Skeletal muscle satellite cell (primary cell): ENCODE measurements around the gene SMAD6.

Experiments used
- H3K27me3 ChIP-seq: 2 replicates; pipeline ENCODE4 v1.7.0; 2013; ENCODE audit warnings: low read length; ENCODE audit not compliant: control insufficient read depth, insufficient read depth
- H3K36me3 ChIP-seq: 2 replicates; pipeline ENCODE4 v1.7.0; 2013; ENCODE audit warnings: mild to moderate bottlenecking, control low read depth, low read length; ENCODE audit not compliant: insufficient read depth
- H3K4me1 ChIP-seq: 2 replicates; pipeline ENCODE4 v1.7.0; 2013; ENCODE audit warnings: low read length; ENCODE audit not compliant: control insufficient read depth, insufficient read depth
- H3K4me2 ChIP-seq: 2 replicates; pipeline ENCODE4 v1.7.0; 2013; ENCODE audit warnings: mild to moderate bottlenecking, low read length
- H3K4me3 ChIP-seq: 2 replicates; pipeline ENCODE4 v1.7.0; 2013; ENCODE audit warnings: low read length
- H3K9ac ChIP-seq: 2 replicates; pipeline ENCODE4 v1.7.0; 2013; ENCODE audit warnings: mild to moderate bottlenecking, low read depth, low read length, moderate library complexity
- H3K9me3 ChIP-seq: replicated peaks from 2 replicates; pipeline ENCODE4 v1.7.0; 2013; ENCODE audit warnings: mild to moderate bottlenecking, control low read depth, low read length

SMAD6 gene

DNA sequence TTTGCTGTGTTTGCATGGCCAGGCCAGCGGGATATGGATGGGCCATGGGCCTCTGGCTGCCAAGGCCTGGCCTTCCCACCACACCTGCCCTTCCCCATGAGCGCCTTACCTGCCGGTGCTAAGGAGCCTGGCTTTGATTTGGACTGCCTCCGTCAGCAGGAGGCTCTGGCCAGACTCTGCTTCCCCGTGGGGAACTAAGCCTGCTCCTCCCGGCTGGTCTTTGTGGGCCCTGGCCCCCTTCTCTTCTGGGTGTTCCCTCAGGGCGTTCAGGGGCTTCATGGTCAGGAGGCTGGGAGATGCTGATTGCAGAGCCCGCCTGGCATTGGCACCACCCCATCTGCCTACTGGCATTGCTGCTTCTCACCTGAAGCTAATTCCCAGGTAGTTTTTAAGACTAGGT is 45.2 kb downstream of the SMAD6 start:
- peaks cover 4% of the 10 kb centered on the region for H3K36me3 ChIP-seq
- H3K9me3 ChIP-seq: no peaks in the 10 kb centered on the region
- no peak overlapping the region for H3K9ac ChIP-seq
- H3K4me3 ChIP-seq: no peak overlapping the region
- no peak overlapping the region for H3K4me2 ChIP-seq
- no peaks in the 10 kb centered on the region for H3K27me3 ChIP-seq
- H3K4me1 ChIP-seq: peaks cover 51% of the 10 kb centered on the region

- H3K4me3 ChIP-seq: peak overlapping the region; percentile 50
- H3K4me1 ChIP-seq: peaks cover 51% of the 10 kb centered on the region
- peak overlapping the region; percentile 59 for H3K9ac ChIP-seq
Measured at GRCh38 chr15:66747886-66748707, 46.1 kb downstream of the SMAD6 start.

GRCh38 chr15:66748708-66749035 is 46.6 kb downstream of the SMAD6 start:
- Histone ChIP-seq H3K9ac (peak overlapping the region; percentile 59), H3K36me3 (no peaks in the 10 kb centered on the region), H3K4me3 (peak overlapping the region; percentile 50), H3K4me2 (peak overlapping the region; percentile 67), H3K4me1 (peaks cover 51% of the 10 kb centered on the region), H3K27me3 (no peaks in the 10 kb centered on the region), H3K9me3 (no peaks in the 10 kb centered on the region)

More at GRCh38 chr15:66747886-66748707, 46.1 kb downstream of the SMAD6 start:
- Histone ChIP-seq H3K27me3 (no peaks in the 10 kb centered on the region), H3K4me2 (peak overlapping the region; percentile 67), H3K36me3 (no peaks in the 10 kb centered on the region), H3K9me3 (no peaks in the 10 kb centered on the region)

GRCh38 chr15:66749841-66750575 is 48.0 kb downstream of the SMAD6 start:
- Histone ChIP-seq H3K27me3 (no peaks in the 10 kb centered on the region), H3K4me2 (no peak overlapping the region), H3K4me3 (no peak overlapping the region), H3K9me3 (peaks cover 6% of the 10 kb centered on the region), H3K4me1 (peaks cover 43% of the 10 kb centered on the region), H3K36me3 (peaks cover 9% of the 10 kb centered on the region), H3K9ac (no peak overlapping the region)

DNA sequence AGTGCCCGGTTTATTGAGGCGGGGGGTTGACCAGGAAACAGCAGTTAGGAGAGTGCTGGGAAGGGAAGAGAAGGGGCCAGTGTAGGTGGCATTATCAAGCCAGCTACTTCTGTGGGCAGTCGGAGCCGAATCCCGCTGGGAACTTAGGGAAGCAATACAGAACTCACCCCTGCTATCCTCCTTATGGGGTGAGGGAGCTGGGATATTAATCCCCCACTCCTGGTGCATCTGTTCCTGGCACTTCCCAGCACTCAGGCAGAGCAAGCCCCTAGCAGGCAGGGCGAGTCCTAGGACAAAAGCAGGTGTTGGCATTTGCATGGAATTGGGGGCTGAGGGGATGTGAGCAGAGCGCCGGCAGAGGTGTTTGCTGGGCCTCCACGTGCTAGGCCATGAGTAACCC is 48.6 kb downstream of the SMAD6 start:
- Histone ChIP-seq H3K27me3 (no peaks in the 10 kb centered on the region), H3K4me3 (no peak overlapping the region), H3K4me2 (no peak overlapping the region), H3K4me1 (peaks cover 43% of the 10 kb centered on the region), H3K9ac (no peak overlapping the region), H3K36me3 (peaks cover 15% of the 10 kb centered on the region), H3K9me3 (peaks cover 12% of the 10 kb centered on the region)

DNA sequence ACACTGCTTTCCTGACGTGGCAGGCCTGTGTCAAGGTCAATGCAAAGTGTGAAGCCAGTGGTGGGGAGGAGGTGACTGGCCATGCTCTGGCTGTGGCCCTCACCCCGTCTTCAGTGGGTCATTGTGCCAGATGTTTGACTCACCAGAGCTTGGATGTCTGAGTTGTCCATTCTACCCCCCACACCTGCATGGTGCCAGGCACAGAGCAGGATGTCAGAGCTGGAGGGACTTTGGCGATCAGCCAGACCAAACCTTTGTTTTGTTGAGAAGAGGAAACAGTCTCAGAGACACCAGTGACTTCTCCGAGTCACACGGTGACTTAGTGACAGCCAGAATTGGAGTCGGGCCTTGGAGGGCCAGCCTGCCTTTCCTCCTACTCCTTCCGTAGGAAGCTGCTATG is 49.5 kb downstream of the SMAD6 start:
- H3K4me2 ChIP-seq: no peak overlapping the region

DNA sequence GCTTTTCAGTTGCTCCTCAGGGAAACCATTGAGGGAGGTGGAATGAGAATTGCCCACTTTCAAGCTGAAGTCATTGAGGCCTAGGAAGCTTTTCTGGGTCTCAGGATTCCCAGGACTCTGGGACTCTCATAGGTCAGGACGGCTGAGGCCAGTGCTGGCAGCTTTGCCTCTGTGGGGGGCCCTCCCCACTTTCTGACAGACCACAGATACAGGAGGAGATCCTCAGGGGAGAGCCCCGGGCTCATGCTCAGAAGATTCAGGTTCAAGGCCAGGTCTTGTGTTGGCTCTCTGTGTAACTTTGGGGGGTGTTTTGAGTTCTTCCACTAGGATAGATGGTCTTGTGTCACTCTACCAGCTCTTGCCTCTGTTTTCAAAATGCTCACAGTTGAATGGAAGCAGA is 50.0 kb downstream of the SMAD6 start:
- Histone ChIP-seq H3K4me1 (peaks cover 42% of the 10 kb centered on the region), H3K9ac (no peak overlapping the region), H3K4me2 (no peak overlapping the region), H3K27me3 (no peaks in the 10 kb centered on the region), H3K9me3 (peaks cover 12% of the 10 kb centered on the region), H3K36me3 (peaks cover 19% of the 10 kb centered on the region), H3K4me3 (no peak overlapping the region)

More for the DNA sequence above, 49.5 kb downstream of the SMAD6 start:
- no peak overlapping the region for H3K9ac ChIP-seq
- H3K27me3 ChIP-seq: no peaks in the 10 kb centered on the region
- H3K4me3 ChIP-seq: no peak overlapping the region
- H3K4me1 ChIP-seq: peaks cover 43% of the 10 kb centered on the region
- peaks cover 19% of the 10 kb centered on the region for H3K36me3 ChIP-seq
- H3K9me3 ChIP-seq: peaks cover 12% of the 10 kb centered on the region

DNA sequence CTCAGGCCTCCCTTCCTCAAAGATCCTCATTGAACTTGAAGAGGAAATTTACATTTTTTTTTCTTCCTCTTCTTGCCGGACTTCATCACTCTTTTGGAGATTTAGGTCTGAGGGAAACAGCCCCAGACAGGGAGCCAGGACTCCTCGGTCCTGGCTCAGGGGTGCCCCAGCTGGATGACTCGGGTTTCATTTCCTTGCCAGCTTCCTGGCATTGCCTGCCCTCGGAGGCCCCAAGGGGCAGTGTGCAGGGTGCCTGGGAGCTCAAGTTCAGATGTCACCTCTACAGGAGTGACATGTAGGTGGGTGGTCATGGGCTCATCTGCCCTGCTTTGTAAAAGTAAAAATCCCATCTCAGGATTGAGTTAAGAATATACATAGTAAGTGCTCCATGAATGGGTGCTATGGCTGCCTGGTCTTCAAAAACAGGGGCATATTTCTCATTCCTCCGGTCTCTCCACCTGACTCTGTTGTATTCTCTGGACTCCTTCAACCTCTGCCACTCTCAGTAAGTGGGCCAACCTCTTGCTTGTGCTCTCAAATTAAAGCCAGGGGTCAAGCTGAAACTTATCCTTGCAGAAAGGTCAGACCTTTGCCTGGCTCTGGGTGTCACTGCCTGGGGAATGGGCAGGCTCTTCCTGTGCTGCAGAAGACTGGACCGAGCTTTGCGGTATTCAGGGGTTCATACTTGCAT is 51.8 kb downstream of the SMAD6 start:
- H3K27me3 ChIP-seq: no peaks in the 10 kb centered on the region
- H3K4me2 ChIP-seq: no peak overlapping the region
- peaks cover 12% of the 10 kb centered on the region for H3K9me3 ChIP-seq
- H3K4me3 ChIP-seq: no peak overlapping the region
- H3K36me3 ChIP-seq: peaks cover 19% of the 10 kb centered on the region
- no peak overlapping the region for H3K9ac ChIP-seq
- peaks cover 25% of the 10 kb centered on the region for H3K4me1 ChIP-seq

GRCh38 chr15:66754789-66755188 is 52.8 kb downstream of the SMAD6 start:
- Histone ChIP-seq H3K9me3 (peaks cover 12% of the 10 kb centered on the region), H3K9ac (no peak overlapping the region), H3K4me1 (peaks cover 20% of the 10 kb centered on the region), H3K4me2 (no peak overlapping the region), H3K36me3 (peaks cover 19% of the 10 kb centered on the region), H3K27me3 (no peaks in the 10 kb centered on the region), H3K4me3 (no peak overlapping the region)

DNA sequence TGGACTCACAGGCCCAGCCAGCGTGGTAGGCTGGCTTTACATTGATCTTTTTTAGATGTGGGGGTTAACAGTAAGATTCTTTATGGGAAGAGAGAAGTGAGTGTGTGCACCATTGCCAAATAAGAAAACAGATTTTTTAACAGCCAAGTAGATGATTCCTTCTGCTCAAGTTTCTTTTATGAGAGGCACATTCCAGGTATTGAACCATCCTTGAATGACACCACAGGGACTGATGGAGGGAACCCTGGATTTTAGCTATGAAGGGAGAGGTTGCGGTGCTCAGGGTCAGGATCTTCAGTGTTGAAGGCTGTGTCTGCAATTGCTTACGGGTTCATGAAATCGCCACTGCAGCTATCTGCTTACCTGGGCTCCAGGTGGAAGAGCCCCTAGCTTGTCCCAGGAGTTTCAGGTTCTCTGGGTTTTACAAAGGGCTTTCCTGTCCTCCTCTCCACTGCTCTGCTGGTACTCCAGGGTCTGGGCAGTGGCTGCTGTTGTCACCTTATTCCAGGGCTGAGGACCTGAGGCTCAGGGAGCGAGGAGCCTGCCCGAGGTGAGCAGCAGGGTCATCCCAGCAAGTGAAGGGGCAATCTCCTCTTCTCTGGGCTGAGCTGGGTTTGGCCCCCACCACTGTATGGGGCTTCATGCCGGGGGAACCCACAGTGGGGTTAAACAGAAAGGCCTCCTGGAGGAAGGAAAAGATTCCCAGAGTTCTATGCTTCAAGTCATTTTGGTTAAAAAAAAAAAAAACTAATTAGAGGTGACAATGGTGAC is 53.4 kb downstream of the SMAD6 start:
- no peak overlapping the region for H3K9ac ChIP-seq

DNA sequence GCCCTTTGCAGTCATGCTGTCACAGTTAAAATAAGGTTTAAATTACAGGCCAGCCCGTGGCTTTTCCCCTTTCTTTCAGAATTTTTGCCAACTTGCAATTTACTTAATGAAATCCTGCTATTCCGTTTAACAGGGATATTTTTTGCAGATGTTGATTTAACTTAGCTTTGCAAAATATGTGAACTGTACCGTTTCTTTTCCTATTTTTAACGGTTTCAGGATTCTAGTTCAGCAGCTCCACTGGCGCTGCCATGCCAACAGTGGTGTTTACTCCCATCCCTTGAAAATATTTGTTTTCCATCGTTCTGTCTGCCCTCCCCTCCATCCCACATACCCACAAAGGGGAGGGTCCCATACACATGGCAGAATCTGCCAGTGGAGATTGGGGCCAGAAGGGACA is 54.3 kb downstream of the SMAD6 start:
- H3K9ac ChIP-seq: no peak overlapping the region
- H3K27me3 ChIP-seq: no peaks in the 10 kb centered on the region
- H3K4me3 ChIP-seq: no peak overlapping the region
- peaks cover 6% of the 10 kb centered on the region for H3K4me1 ChIP-seq
- peaks cover 19% of the 10 kb centered on the region for H3K36me3 ChIP-seq
- H3K9me3 ChIP-seq: peaks cover 12% of the 10 kb centered on the region
- no peak overlapping the region for H3K4me2 ChIP-seq

More for the DNA sequence above, 53.4 kb downstream of the SMAD6 start:
- Histone ChIP-seq H3K9me3 (peaks cover 12% of the 10 kb centered on the region), H3K36me3 (peaks cover 19% of the 10 kb centered on the region), H3K4me2 (no peak overlapping the region), H3K4me1 (peaks cover 13% of the 10 kb centered on the region), H3K27me3 (no peaks in the 10 kb centered on the region), H3K4me3 (no peak overlapping the region)
